DMS 273 treated with DMSO at 0.1 percent for 48 hours (cell line): ENCODE measurements around the gene SYNPO2L.
"Not testable (repeated sequence)": the region's sequence is repeated elsewhere in the genome, so short reads cannot be mapped to it uniquely, and the experiment has no call there.

Experiments used
- DNase-seq: peaks from one replicate; lab custom pipeline; 2025; lab: John Stamatoyannopoulos, UW

SYNPO2L gene

GRCh38 chr10:73617143-73617542 lies 38.7 kb downstream of the SYNPO2L start:
- not testable (repeated sequence) for DNase-seq

GRCh38 chr10:73614720-73615119 lies 41.1 kb downstream of the SYNPO2L start:
- DNase-seq = no peak

DNA sequence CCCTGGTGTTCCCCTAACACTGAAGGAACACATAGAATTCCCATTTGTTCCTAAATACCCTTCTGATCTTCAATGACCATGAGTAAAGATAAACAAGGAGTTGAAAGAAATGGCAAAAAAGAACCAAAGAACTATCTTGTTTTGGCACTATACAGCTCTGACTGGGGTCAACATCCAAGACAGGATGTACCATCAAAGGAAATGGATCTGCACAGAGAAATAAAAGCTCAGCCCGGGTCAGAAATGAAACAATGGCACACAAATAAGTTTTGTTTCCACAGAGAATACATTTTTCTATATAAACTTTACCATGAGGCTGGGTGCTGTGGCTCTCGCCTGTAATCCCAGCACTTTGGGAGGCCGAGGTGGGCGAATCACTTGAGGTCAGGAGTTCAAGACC lies 46.7 kb downstream of the SYNPO2L start:
- DNase-seq = no peak

DNA sequence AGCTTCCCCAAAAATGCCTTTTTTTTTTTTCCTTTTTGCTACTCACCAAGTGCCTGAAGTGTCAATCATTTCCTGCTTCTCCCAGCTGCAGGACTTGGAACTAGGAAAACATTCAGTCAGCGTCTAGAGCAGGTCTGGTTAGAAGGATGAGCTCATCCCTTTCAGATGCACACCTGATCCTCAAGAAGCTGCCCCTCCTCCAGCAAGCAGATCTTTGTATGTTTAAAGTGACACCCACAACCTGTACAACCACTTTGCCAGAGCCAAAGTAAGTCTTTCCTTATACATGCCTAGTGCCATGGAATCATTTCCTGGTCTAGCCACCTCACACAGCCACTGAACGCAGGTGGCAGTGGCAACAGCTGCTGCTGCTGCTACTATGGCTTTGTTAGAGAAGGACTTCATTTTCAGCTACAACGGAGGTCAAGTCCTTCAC lies 54.3 kb downstream of the SYNPO2L start:
- DNase-seq = no peak

- DNase-seq = no peak
These were observed 58.5 kb downstream of the SYNPO2L start for GRCh38 chr10:73597346-73597745.
